IgD-negative memory B cell (primary cell): ENCODE measurements around the gene C6orf62. TPM values are rescaled to one million over a fixed set of nuclear protein-coding genes. Genes with fewer than 3 reads are reported as not detected.

Source experiments
- H3K27ac Mint-ChIP-seq, 3 donors: one replicate each; pipeline ENCODE4 v1.8.0; 2020 to 2022; ENCODE audit warnings: mild to moderate bottlenecking in 3 of 3, mixed read lengths in 3 of 3, moderate library complexity in 1 of 3
- H3K27me3 Mint-ChIP-seq: one replicate; pipeline ENCODE4 v1.8.0; 2021; ENCODE audit warnings: mixed read lengths
- H3K36me3 Mint-ChIP-seq: one replicate; pipeline ENCODE4 v1.8.0; 2020; ENCODE audit warnings: mild to moderate bottlenecking, mixed read lengths
- H3K4me1 Mint-ChIP-seq, 3 donors: one replicate each; pipeline ENCODE4 v1.8.0; 2020 to 2022; ENCODE audit warnings: mixed read lengths in 3 of 3, mild to moderate bottlenecking in 1 of 3
- H3K4me3 Mint-ChIP-seq, 4 donors: one replicate each; pipeline ENCODE4 v1.8.0; 2020 to 2022; ENCODE audit warnings: mild to moderate bottlenecking in 4 of 4, mixed read lengths in 4 of 4, moderate library complexity in 3 of 4
- H3K9me3 Mint-ChIP-seq, 3 donors: one replicate each; pipeline ENCODE4 v1.8.0; 2020 to 2021; ENCODE audit warnings: mixed read lengths in 3 of 3, mild to moderate bottlenecking in 1 of 3
- polyA plus RNA-seq: library from polyadenylated mRNA; unstranded; fragments of 300-500 nt; fragmentation: Illumina TruSeq; gene quantifications from one replicate; pipeline ENCODE4 v1.2.3, GENCODE V29; 2021

C6orf62 gene
- polyA plus RNA-seq, 1 donor from 2014 or later, result 102 TPM

DNA sequence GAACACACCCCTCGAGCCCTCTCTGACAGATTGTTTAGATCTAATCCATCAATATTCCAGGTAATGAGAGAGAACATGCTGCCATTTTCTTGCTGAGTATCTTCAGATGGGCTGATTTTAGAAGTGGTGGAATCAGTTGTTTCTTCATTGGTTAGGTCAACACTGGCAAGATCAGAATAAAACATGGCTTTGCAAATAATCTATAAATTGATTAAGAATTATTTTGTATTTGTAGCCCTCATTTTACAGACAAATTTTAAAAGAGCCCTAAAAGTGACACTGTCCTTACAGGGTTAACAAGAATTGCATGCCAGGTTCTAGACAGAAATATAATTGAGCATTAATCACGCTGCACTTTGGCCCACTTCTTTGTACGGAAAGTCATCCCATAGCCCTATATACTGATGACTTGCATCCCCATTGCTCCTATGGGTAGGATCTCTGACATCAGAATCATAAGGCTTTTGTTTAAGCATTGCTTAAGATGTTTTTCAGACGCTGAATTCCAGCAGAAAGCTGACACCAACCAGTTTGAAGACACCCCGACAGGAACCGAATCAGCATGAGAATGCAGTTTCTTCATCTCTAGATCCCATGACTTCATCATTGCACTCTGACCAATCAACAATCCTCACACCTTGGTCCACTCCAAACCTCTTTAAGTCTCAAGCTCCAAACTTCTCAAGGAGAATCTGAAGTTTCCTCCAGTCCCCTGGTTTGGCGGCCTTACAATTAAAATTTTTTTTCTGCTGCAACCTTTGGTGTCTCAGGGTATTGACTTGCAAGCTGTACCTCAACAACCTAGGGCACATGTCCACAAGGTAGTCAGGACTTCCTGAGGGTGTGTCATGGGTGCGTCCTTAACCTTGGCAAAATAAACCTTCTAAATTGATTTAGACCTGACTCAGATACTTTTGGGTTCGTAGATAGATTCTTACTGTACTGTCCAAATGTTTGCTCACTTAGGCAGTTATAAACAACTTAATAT, 60.1 kb downstream of the C6orf62 start:
- Mint-ChIP-seq H3K27me3 (no peaks in the 10 kb centered on the region), H3K36me3 (peaks cover 6% of the 10 kb centered on the region), H3K4me3 (no peak overlapping the region), H3K27ac (peak overlapping the region in 1 of 3 donors; percentile 7), H3K4me1 (peaks cover 20 to 31% (median 31%) of the 10 kb centered on the region in 3 donors), H3K9me3 (no peaks in the 10 kb centered on the region)

DNA sequence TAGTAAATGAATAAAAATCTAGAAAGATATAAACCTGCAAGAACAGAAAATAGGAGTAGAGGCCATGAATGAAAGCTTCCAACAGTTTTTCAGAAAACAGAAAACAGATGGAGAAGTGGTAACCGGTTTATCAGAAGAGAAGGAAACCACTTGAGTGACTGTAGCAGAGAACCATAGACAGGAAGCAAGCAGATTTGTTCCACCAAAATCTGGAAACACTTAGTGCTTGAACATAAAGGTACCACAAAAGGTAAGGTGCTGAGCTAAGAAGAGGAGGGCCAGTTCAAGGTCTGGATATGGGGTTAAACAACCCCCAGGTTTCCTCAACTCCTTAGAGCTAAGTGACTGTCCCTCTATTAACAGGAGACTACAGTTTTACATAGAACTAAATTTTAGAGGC, 63.7 kb downstream of the C6orf62 start:
- H3K9me3 Mint-ChIP-seq, result no peaks in the 10 kb centered on the region
- H3K36me3 Mint-ChIP-seq, result no peaks in the 10 kb centered on the region
- no peak overlapping the region for H3K27ac Mint-ChIP-seq
- peaks cover 15 to 27% (median 19%) of the 10 kb centered on the region in 3 donors for H3K4me1 Mint-ChIP-seq
- H3K4me3 Mint-ChIP-seq, result peak overlapping the region in 1 of 4 donors; percentile 24
- no peaks in the 10 kb centered on the region for H3K27me3 Mint-ChIP-seq

Other genes starting within 250 kb of the C6orf62 start
- 0.95 TPM for gene GPLD1, start 229.6 kb downstream of the C6orf62 start, polyA plus RNA-seq
- 16.0 TPM for gene ALDH5A1, start 224.2 kb downstream of the C6orf62 start, polyA plus RNA-seq
- 1.0 TPM for gene KIAA0319, start 73.0 kb downstream of the C6orf62 start, polyA plus RNA-seq
- 38.3 TPM for gene TDP2, start 52.3 kb downstream of the C6orf62 start, polyA plus RNA-seq
- gene ACOT13, start 52.1 kb downstream of the C6orf62 start, polyA plus RNA-seq, result 15.0 TPM
- 7.7 TPM for gene GMNN, start 55.8 kb upstream of the C6orf62 start, polyA plus RNA-seq
- gene ARMH2, start 79.8 kb upstream of the C6orf62 start, polyA plus RNA-seq, result 0.50 TPM
- gene RIPOR2, start 216.8 kb upstream of the C6orf62 start, polyA plus RNA-seq, result 561 TPM